ENCODE measurements around the gene PBX4. TPM values are rescaled to one million over a fixed set of nuclear protein-coding genes. Genes with fewer than 3 reads are reported as not detected.
A peak's percentile ranks its signal among the peaks of the same experiment; 100 is the strongest.

PBX4 gene
- total RNA-seq, 1 experiment from 2014 or later, result 0.34 TPM

DNA sequence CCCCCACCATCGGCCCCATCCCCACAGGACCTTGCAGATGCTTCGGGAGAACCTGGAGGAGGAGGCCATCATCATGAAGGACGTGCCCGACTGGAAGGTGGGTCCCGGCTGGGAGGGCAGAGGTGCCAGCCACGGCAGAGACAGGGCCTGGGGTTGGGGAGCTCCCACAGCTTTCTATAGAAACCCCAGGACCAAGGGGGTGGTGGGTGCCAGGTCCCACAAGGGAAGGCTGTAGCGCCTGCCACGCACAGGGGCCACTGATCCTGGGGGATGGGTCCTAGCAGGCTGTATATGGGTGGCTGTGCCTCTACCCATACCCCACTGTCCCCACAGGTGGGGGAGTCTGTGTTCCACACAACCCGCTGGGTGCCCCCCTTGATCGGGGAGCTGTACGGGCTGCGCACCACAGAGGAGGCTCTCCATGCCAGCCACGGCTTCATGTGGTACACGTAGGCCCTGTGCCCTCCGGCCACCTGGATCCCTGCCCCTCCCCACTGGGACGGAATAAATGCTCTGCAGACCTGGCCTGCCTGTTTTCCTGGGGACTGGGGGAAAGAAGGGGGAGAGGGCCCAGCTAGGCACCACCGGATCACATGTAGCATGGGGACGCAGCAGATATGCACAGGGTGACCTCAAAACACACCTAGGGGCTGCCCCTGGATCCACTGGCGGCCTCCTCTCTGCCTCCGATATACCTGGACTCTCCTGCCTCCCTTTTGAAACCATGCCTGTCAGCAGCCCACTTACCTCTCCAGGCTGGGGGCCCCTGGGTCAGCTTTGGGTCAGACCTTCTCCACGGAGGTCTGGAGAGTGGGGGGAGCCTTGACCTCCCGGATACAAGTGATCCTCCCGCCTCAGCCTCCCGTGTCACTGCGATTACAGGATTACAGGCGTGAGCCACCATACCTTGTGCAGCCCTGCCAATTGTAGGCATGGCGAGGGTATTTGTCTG is 90.5 kb downstream of the PBX4 start:
- in situ Hi-C loops (cut with HindIII; ENCODE audit: low pct_unique_long_range_greater_than_20kb, low sequenced_read_pairs), result no loop called here
- DNase-seq (ENCODE audit: low read depth, low spot score), result no peak

DNA sequence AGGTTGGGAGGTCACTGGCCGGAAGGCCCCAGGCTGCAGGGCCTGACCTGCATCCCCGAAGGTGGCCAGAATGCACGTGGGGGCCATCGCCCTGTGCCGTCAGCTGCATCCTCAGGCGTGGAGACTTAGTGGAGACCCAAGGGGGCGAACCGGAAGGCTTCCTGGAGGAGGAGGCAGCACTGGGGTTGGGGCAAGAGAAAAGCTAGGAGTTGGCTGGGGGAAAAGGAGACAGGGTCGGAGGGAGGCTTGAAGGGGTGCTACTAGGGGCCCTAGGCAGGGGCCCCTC is 91.2 kb downstream of the PBX4 start:
- in situ Hi-C loops (cut with HindIII; ENCODE audit: low pct_unique_long_range_greater_than_20kb, low sequenced_read_pairs), result no loop called here
- no peak for DNase-seq (ENCODE audit: low read depth, low spot score)

DNA sequence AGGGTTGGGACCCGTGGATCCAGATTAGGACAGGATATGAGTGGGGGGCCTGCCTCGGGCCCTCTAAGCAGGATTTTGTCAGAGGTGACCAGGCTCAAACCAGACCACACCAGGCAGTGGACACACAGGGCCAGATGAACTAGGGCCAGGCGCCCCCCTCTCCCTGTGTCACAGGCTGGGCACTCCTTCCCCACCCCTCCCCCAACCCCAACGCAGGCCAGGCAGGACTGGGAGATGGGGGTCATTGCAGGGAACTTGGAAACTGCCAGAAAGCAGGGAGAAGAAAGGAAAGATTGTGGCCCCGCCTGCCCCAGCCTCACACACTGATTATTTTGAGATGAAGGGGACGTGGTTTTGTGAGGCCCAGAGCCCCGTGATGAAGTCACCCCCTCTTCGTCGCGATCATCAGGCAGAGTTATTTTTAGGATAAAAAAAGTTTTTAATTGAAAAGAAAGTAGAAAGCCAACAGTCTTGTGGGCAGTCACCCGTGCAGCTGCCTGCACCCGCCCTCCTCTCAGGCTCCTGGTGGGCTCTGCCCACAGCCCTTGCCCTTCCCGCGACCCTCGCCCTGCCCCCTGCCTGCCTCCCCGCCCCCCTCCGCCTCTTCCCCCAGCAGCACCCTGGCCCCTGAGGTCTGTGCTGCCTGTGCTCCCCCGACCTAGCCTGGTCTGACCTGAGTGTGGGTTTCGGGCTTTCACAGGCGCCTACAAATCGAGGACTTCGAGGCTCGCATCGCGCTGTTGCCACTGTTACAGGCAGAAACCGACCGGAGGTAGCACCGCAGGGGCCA is 91.7 kb downstream of the PBX4 start:
- in situ Hi-C loops (cut with HindIII; ENCODE audit: low pct_unique_long_range_greater_than_20kb, low sequenced_read_pairs), result no loop called here
- no peak for DNase-seq (ENCODE audit: low read depth, low spot score)

DNA sequence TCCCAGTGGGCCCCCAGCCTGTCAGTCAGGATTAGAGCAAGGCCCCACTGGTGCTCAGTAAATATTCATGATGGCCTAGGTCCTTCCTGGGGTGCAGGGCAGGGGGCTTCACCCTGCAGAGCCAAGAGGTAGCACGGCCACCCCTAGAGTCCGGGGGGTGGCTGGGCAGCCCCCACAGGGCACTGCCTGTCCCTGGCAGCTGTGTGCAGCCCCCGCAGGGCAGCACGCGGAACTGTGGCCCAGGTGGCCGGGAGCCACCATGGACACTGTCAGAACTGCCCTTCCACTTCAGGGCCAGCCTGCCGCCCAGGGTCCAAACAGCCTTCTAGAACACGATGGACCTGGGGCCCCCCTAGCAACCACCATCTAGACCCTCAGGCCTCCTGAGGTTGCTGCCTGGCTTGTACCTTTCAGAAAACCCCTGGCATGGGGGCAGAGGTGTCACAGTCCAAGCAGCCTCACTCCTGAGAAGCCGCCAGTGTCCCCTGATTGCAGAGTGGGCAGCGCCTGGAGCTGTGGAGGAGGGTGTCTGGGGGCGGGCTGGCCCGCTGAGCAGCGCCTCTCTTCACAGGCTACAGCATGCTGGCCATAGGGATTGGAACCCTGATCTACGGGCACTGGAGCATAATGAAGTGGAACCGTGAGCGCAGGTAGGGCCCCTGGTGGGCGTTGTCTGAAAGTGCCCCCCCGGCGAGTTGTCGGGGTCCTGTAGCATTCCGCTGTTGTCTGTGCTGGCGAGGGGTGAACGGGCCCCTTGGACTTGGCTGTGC is 92.7 kb downstream of the PBX4 start:
- in situ Hi-C loops (cut with HindIII; ENCODE audit: low pct_unique_long_range_greater_than_20kb, low sequenced_read_pairs), result no loop called here
- no peak for DNase-seq (ENCODE audit: low read depth, low spot score)

DNA sequence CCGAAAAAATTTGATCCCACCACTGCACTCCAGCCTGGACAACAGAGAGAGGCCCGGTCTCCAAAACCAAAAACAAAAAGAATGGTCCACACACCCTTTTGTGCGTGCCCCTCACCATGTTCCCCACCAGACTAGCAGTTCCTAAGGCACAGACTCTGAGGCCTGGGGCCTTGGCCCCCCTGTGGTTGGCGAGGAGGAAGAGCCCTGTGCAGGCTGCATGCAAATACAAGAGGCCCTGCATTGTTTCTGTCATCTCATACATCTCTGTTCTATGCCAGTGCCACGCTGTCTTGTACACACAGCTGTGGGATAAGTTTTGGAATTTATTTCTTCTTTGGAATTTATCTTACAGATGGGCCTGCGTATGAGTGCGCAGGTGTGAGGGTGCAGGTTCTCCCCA is 94.4 kb downstream of the PBX4 start:
- in situ Hi-C loops (cut with HindIII; ENCODE audit: low pct_unique_long_range_greater_than_20kb, low sequenced_read_pairs), result no loop called here
- DNase-seq (ENCODE audit: low read depth, low spot score), result no peak

DNA sequence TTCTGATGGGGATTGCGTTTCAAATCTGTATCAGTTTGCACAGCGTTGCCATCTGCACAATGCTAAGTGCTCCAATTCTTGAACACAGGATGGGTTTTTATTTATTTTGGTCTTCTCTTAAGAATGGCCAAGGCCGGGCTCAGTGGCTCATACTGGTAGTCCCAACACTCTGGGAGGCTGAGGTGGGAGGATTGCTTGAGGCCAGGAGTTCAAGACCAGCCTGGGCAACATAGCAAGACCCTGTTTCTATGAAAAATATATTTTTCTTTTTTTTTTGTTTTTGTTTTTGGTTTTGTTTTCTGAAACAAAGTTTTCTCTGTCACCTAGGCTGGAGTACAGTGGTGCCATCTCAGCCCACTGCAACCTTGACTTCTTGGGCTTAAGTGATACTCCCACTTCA is 95.3 kb downstream of the PBX4 start:
- in situ Hi-C loops (cut with HindIII; ENCODE audit: low pct_unique_long_range_greater_than_20kb, low sequenced_read_pairs), result no loop called here
- DNase-seq (ENCODE audit: low read depth, low spot score), result no peak

DNA sequence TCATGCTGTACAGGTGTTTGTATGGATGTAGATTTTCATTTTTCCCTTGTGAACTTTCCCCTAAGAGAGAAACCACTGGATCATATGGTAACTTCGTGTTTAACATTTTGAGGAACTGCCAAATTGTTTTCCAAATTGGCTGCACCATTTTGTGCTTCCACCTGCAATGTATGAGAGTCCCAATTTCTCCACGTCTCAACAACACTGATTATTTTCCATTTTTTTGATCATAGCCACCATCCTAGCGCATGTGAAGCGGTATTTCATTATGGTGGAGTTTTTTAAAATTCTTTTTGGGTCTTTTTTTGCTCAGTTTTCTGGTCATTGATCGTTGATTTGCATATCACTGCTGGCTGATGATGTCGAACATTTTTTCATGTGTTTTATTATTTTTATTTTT is 97.5 kb downstream of the PBX4 start:
- in situ Hi-C loops (cut with HindIII; ENCODE audit: low pct_unique_long_range_greater_than_20kb, low sequenced_read_pairs), result no loop called here
- DNase-seq (ENCODE audit: low read depth, low spot score), result no peak

DNA sequence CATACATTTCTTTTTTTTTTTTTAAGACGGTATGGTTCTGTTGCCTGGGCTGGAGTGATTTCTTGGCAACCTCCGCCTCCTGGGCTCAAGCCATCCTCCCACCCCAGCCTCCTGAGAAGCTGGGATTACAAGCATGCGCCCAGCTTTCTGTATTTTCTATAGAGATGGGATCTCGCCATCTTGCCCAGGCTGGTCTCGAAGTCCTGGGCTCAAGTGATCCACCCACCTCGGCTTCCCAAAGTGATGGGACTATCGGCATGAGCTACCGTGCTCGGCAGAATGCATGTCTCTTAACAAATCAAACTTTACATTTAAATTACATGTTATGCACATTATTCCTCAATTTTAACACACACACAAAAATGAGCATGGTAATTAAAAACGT is 101.3 kb downstream of the PBX4 start:
- DNase-seq (ENCODE audit: low read depth, low spot score), result no peak
- in situ Hi-C loops (cut with HindIII; ENCODE audit: low pct_unique_long_range_greater_than_20kb, low sequenced_read_pairs), result no loop called here

DNA sequence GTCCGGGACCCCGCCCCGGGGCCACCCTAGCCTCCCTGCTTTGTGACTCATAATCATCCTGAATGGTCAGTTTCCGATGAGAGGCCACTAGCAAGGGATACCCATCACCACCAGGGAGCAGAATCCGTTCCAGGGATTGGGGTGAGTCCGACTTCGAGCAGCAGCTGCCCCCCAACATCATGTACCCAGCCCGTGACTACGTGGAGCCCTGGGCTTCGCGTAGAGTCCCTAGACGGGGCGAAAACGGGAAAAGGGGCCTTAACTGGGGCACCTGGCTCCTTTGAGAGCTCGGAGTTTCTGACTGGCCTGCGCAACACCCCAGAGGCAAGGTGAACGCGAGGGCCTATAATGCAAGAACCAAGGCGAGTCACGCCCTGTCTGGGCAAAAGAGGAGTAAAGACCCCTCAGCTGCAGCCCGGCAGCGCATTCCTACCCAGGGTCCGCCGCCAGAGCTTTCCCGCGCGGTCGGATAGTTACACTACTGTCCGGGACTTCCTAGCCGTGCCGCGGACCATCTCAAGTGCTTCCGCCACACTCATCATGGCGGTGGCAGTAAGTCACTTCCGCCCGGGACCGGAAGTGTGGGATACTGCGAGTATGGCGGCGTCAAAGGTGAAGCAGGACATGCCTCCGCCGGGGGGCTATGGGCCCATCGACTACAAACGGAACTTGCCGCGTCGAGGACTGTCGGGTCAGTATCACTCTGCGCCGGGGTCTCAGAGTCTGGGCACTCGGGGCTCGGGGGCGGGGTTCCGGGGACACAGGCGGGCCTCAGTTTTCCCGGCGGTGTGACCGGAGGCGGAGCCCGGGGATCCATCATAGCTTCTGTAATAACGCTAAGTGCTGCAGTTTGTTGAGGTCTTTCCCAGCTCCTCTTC is 102.6 kb downstream of the PBX4 start, which contains the start of gene NDUFA13:
NDUFA13 (plus strand) TSS at position 584 of the 878 bp plus-strand sequence; CDS start at position 598, 14 bp downstream.
- in situ Hi-C loops (cut with HindIII; ENCODE audit: low pct_unique_long_range_greater_than_20kb, low sequenced_read_pairs), result no loop called here
- DNase-seq (ENCODE audit: low read depth, low spot score), result peak; percentile 91

DNA sequence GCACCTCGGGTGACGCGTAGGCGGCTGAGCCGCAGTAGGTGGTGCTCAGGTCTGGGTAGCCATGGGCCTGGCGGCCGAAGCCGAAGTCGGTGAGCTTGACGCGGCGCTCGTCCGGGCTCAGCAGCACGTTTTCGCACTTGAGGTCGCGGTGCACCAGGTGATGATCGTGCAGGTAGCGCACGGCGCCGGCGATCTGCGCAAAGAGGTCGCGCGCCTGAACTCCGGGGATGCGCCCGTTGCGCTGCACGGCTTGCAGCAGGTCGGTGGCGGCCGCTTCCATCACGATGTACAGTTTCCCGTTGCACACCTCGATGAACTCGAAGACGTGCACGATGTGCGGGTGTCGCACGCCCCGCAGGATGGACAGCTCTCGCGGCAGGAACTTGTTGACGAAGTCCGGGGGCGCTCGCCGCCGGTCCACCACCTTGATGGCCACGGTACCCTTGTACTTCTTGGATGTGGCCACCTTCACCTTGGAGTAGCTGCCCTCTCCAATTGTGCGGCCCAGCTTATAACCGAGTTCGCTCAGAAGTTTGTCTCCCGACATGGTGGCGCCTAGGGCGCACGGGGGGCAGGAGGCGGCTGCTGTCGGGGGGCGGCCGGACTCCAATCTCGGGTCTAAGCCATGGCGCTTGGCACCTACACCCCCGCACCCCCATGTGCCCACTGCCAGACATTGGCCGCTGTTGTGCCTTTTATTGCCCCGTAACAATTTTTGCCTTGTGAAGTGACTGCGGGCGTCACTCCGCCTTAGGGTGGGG is 103.4 kb downstream of the PBX4 start, which contains the start of gene TSSK6:
TSSK6 (minus strand) TSS at position 668 of the 761 bp plus-strand sequence; CDS start at position 547, 121 bp downstream.
- DNase-seq (ENCODE audit: low read depth, low spot score), result no peak
- in situ Hi-C loops (cut with HindIII; ENCODE audit: low pct_unique_long_range_greater_than_20kb, low sequenced_read_pairs), result no loop called here

DNA sequence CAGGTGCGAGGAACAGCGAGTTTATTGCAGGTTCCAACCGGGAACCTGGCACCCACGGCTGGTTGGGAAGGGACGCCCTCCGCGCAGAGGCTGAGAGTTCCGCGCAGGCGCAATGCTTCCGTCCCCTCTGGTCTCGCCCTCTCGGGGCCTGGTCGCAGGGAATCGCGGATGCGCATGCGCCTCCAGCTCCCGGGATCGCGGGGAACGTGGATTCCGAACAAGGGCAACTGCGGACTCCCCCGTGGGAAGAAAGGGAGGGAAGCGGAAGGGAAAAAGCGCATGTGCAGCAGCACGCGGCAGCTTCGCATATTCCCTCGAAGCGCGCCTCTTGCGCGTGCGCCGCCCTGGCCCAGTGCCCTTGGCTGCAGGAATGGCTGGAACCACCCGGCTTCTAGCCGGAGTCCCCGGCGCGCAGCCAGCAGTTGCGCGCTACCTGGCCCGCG is 104.3 kb downstream of the PBX4 start:
- in situ Hi-C loops (cut with HindIII; ENCODE audit: low pct_unique_long_range_greater_than_20kb, low sequenced_read_pairs), result no loop called here
- no peak for DNase-seq (ENCODE audit: low read depth, low spot score)

DNA sequence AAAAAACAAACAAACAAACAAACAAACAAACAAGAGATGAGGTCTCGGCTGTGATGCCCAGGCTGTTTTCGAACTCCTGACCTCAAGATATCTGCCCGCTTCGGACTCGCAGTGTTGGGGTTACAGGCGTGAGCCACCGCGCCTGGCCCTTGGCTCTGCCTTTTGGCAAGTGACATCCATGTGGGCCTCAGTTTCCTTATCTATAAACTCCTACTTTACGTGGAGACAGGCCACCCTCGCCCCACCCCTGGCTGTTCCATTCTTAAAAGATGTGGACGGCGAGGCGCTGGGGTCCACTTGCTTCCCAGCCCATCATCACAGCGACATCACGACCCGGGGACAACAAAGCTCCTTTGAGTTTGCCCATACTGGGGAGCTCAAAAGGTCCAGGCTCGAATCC is 104.8 kb downstream of the PBX4 start:
- in situ Hi-C loops (cut with HindIII; ENCODE audit: low pct_unique_long_range_greater_than_20kb, low sequenced_read_pairs), result no loop called here
- no peak for DNase-seq (ENCODE audit: low read depth, low spot score)

Other genes with a start within 250 kb of the PBX4 start
- 37.1 and 39.0 TPM in 2 replicates for gene GATAD2A, start 213.0 kb downstream of the PBX4 start, total RNA-seq (2014; rRNA removed; shearing (Covaris generic))
- 1.4 and 1.7 TPM in 2 replicates for gene TSSK6, start 103.1 kb downstream of the PBX4 start, total RNA-seq (2014; rRNA removed; shearing (Covaris generic))
- gene NDUFA13, start 102.5 kb downstream of the PBX4 start, total RNA-seq (2014; rRNA removed; shearing (Covaris generic)), result 154 and 157 TPM in 2 replicates
- gene YJEFN3, start 89.8 kb downstream of the PBX4 start, total RNA-seq (2014; rRNA removed; shearing (Covaris generic)), result 0.08 and 0.32 TPM in 2 replicates
- gene CILP2, start 80.4 kb downstream of the PBX4 start, total RNA-seq (2014; rRNA removed; shearing (Covaris generic)), result not detected in 2 replicates
- gene LPAR2, start 9.5 kb upstream of the PBX4 start, total RNA-seq (2014; rRNA removed; shearing (Covaris generic)), result 2.5 and 3.0 TPM in 2 replicates
- 1.7 and 4.3 TPM in 2 replicates for gene GMIP, start 25.0 kb upstream of the PBX4 start, total RNA-seq (2014; rRNA removed; shearing (Covaris generic))
- gene ATP13A1, start 45.0 kb upstream of the PBX4 start, total RNA-seq (2014; rRNA removed; shearing (Covaris generic)), result 21.9 and 30.5 TPM in 2 replicates
- gene ZNF101, start 50.2 kb upstream of the PBX4 start, total RNA-seq (2014; rRNA removed; shearing (Covaris generic)), result 4.5 and 8.9 TPM in 2 replicates
- 4.5 and 5.3 TPM in 2 replicates for gene ZNF14, start 114.4 kb upstream of the PBX4 start, total RNA-seq (2014; rRNA removed; shearing (Covaris generic))
- gene ZNF506, start 203.1 kb upstream of the PBX4 start, total RNA-seq (2014; rRNA removed; shearing (Covaris generic)), result 7.7 and 10.5 TPM in 2 replicates
- gene ZNF253, start 247.2 kb upstream of the PBX4 start, total RNA-seq (2014; rRNA removed; shearing (Covaris generic)), result 4.7 and 6.7 TPM in 2 replicates

Measured in SK-MEL-5 (cell line).